ENCODE results near the gene TMC3.

- no peak for TF ChIP-seq CTCF (IDR thresholded peaks at IDR 0.05)
- TF ChIP-seq POLR2A (IDR thresholded peaks at IDR 0.05) = no peak
Measured at GRCh38 chr15:81339321-81339720, 34.7 kb downstream of the TMC3 start.
